Gastroesophageal sphincter (tissue), 4 donors: ENCODE data around the gene AKT3. TPM values are rescaled to one million over a fixed set of nuclear protein-coding genes. Genes with fewer than 3 reads are reported as not detected.

Experiments
- ATAC-seq: fragments of 150-250 bp; one replicate; pipeline ENCODE4 v1.9.1; 2016; ENCODE audit warnings: mild to moderate bottlenecking, moderate library complexity
- H3K27ac ChIP-seq, 4 donors: fragments of 200-600 bp; sonication (generic) in 3 of 4; 1 replicate in 3 of 4; 2 replicates in 1 of 4; pipeline ENCODE4 v1.5.1; 2016 to 2019
- H3K27me3 ChIP-seq: fragments of 200-600 bp; sonication (generic); one replicate; pipeline ENCODE4 v1.5.1; 2019
- H3K36me3 ChIP-seq, 2 donors: fragments of 200-600 bp; sonication (generic); one replicate each; pipeline ENCODE4 v1.5.1; 2019; ENCODE audit warnings: control low read depth in 1 of 2
- H3K4me1 ChIP-seq, 3 donors: fragments of 200-600 bp; sonication (generic); 1 replicate in 2 of 3; 2 replicates in 1 of 3; pipeline ENCODE4 v1.5.1; 2016 to 2019; ENCODE audit warnings: control low read depth in 2 of 3
- H3K4me3 ChIP-seq, 2 donors: fragments of 200-600 bp; sonication (generic); one replicate each; pipeline ENCODE4 v1.5.1; 2019; ENCODE audit warnings: mild to moderate bottlenecking in 1 of 2, moderate library complexity in 1 of 2
- H3K9me3 ChIP-seq, 3 donors: fragments of 200-600 bp; sonication (generic); one replicate each; pipeline ENCODE4 v1.5.1; 2017 to 2019; ENCODE audit warnings: control low read depth in 2 of 3
- CTCF ChIP-seq, 4 experiments: fragments of 200-600 bp in 2 of 4; fragments of 450-650 bp in 2 of 4; sonication (generic) in 1 of 4; IDR thresholded peaks; one replicate each; pipeline ENCODE4 v1.5.1; 2017 to 2019; ENCODE audit warnings: antibody characterized with exemption in 4 of 4, mild to moderate bottlenecking in 2 of 4, moderate library complexity in 2 of 4
- EP300 ChIP-seq: sonication (generic); formaldehyde crosslinking; IDR thresholded peaks from one replicate; pipeline ENCODE4 v1.6.1; 2017; ENCODE audit warnings: antibody characterized with exemption, mild to moderate bottlenecking
- POLR2A ChIP-seq, 2 donors: fragments of 450-650 bp; IDR thresholded peaks; one replicate each; pipeline ENCODE4 v1.6.1; 2017; ENCODE audit warnings: antibody characterized with exemption in 2 of 2, mild to moderate bottlenecking in 2 of 2, moderate library complexity in 1 of 2
- POLR2AphosphoS5 ChIP-seq: sonication (generic); formaldehyde crosslinking; IDR thresholded peaks from one replicate; pipeline ENCODE4 v1.6.1; 2017; ENCODE audit warnings: antibody characterized with exemption
- WGBS, 2 donors: methylation state at CpG; one replicate each; pipeline ENCODE4 v1.1.5; 2018; ENCODE audit warnings: low coverage in 1 of 2; 5-methylcytosine and 5-hydroxymethylcytosine counted together
- total RNA-seq, 4 donors: library from RNA; depleted of rRNA; stranded (reverse); fragments of >200 nt; gene quantifications; one replicate each; pipeline ENCODE4 v1.1.0, GENCODE V29; 2016

The AKT3 gene
- total RNA-seq, 4 donors from 2014 or later = 72.8 to 102 (median 89.3) TPM

- no peaks in the 10 kb centered on the region for H3K27me3 ChIP-seq
- H3K4me1 ChIP-seq = no peaks in the 10 kb centered on the region
- WGBS, 2 donors = 84 to 90% methylated on average over 2 of the region's 2 CpGs
- peaks cover 0 to 34% of the 10 kb centered on the region in 2 donors for H3K36me3 ChIP-seq
- no peak for ATAC-seq
- H3K27ac ChIP-seq = no peak overlapping the region
- H3K9me3 ChIP-seq = peaks cover 0 to 8% (median 0%) of the 10 kb centered on the region in 3 donors
- no peak overlapping the region for H3K4me3 ChIP-seq
- TF ChIP-seq EP300 (no peak), POLR2A (IDR thresholded peaks at IDR 0.05) (no peak), CTCF (IDR thresholded peaks at IDR 0.05) (no peak), POLR2AphosphoS5 (no peak)
These were observed 244.4 kb downstream of the AKT3 start for GRCh38 chr1:243605604-243606003.

- H3K36me3 ChIP-seq = peaks cover 0 to 18% of the 10 kb centered on the region in 2 donors
- no peak for ATAC-seq
- no peaks in the 10 kb centered on the region for H3K4me1 ChIP-seq
- no peak overlapping the region for H3K27ac ChIP-seq
- peaks cover 0 to 8% (median 0%) of the 10 kb centered on the region in 3 donors for H3K9me3 ChIP-seq
- no peak overlapping the region for H3K4me3 ChIP-seq
- no peak for TF ChIP-seq POLR2A (IDR thresholded peaks at IDR 0.05)
- TF ChIP-seq POLR2AphosphoS5 = no peak
- no peak for TF ChIP-seq EP300
- TF ChIP-seq CTCF (IDR thresholded peaks at IDR 0.05) = no peak
- no peaks in the 10 kb centered on the region for H3K27me3 ChIP-seq
These were observed 248.3 kb downstream of the AKT3 start for GRCh38 chr1:243601720-243602119.

- Histone ChIP-seq H3K4me3 (no peak overlapping the region), H3K27me3 (no peaks in the 10 kb centered on the region), H3K36me3 (peaks cover 0 to 18% of the 10 kb centered on the region in 2 donors), H3K27ac (no peak overlapping the region), H3K4me1 (no peaks in the 10 kb centered on the region), H3K9me3 (peaks cover 0 to 8% (median 0%) of the 10 kb centered on the region in 3 donors)
- no peak for TF ChIP-seq POLR2AphosphoS5
- no peak for TF ChIP-seq POLR2A (IDR thresholded peaks at IDR 0.05)
- no peak for TF ChIP-seq CTCF (IDR thresholded peaks at IDR 0.05)
- TF ChIP-seq EP300 = no peak
- no peak for ATAC-seq
- WGBS, 2 donors = 53 to 58% methylated on average over 2 of the region's 2 CpGs
These were observed 251.6 kb downstream of the AKT3 start for GRCh38 chr1:243598433-243598832.

DNA sequence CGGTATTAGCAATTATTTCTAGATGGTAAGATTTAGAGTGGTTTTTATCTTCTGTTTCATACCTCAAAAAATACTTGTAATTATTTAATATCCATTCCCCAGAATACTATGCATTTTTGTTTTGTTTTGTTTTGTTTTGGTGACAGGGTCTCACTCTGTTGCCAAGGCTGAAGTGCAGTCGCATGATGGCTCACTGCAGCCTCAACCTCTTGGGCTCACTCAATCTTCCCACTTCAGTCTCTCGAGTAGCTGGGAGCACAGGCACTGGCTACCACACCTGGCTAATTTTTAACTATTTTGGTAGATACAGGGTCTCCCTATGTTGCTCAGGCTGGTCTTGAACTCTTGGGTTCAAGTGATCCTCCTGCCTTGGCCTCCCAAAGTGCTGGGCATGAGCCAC is 252.7 kb downstream of the AKT3 start:
- Histone ChIP-seq H3K27ac (no peak overlapping the region), H3K4me1 (no peaks in the 10 kb centered on the region), H3K27me3 (no peaks in the 10 kb centered on the region), H3K4me3 (no peak overlapping the region), H3K36me3 (peaks cover 0 to 14% of the 10 kb centered on the region in 2 donors), H3K9me3 (peaks cover 0 to 8% (median 0%) of the 10 kb centered on the region in 3 donors)
- no peak for TF ChIP-seq POLR2A (IDR thresholded peaks at IDR 0.05)
- TF ChIP-seq CTCF (IDR thresholded peaks at IDR 0.05) = no peak
- WGBS, 2 donors = 87 to 88% methylated on average over 3 of the region's 3 CpGs
- no peak for ATAC-seq

GRCh38 chr1:243596431-243597062 is 253.5 kb downstream of the AKT3 start:
- Histone ChIP-seq H3K27ac (no peak overlapping the region), H3K9me3 (peaks cover 0 to 1% (median 0%) of the 10 kb centered on the region in 3 donors), H3K36me3 (peaks cover 0 to 7% of the 10 kb centered on the region in 2 donors), H3K4me3 (no peak overlapping the region), H3K27me3 (no peaks in the 10 kb centered on the region), H3K4me1 (no peaks in the 10 kb centered on the region)
- no peak for ATAC-seq
- WGBS, 2 donors = 71 to 77% methylated on average over 6 of the region's 6 CpGs
- TF ChIP-seq EP300 (no peak), CTCF (IDR thresholded peaks at IDR 0.05) (no peak), POLR2A (IDR thresholded peaks at IDR 0.05) (no peak)
